Measurements from ENCODE around the gene LTA.
A peak's percentile ranks its signal among the peaks of the same experiment; 100 is the strongest.

The LTA gene

DNA sequence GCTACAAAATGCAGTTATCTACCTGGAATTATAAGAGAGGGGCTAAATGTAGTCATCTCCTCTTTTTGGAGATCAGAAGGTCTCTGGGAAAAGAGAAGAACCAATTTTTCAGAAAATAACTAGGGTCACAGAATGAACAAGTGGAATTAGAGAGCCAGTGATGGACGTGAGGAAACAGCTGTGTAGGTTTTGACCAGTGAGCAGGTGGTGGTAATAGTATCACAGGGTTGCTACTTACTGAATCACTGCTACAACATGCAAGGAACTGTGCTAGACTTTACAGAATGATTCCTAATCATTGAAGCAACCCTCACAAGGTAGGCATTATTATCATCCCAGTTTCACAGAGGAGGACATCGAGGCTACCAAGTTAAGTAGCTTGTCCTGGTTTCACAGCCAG, 27.4 kb upstream of the LTA start:
- 76% methylated on average over 2 of the region's 2 CpGs for WGBS
- no peaks in the 10 kb centered on the region for H3K9me3 ChIP-seq (ENCODE audit: control insufficient read depth, low read length)
- no peak overlapping the region for H3K4ac ChIP-seq (ENCODE audit: low read depth in 1 of 2, low read length in 2 of 2)

DNA sequence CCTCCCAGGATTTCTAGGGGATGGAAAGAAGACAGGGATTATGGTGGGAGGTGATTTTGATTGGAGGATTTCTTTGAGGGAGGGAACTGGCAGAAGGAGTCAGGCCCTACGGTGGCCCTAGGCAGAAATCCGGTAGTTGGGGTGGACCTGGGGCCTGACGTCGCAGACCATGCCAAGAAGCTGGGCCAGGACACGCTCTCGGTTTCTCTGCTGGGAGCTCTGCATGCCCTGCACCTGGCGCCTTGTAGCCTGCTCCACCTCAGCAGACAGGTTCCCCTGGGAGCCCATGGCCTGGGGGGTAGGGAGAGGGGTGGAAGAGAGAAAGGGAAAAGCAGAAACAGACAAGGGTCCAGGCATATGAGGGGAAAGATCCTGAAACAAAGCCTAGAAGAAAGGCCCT, 26.8 kb upstream of the LTA start:
- Histone ChIP-seq H3K18ac (ENCODE audit: low read depth in 1 of 2, low read length in 2 of 2) (no peak overlapping the region), H3K36me3 (ENCODE audit: control insufficient read depth in 1 of 2, insufficient read depth in 2 of 2, low read depth in 1 of 2, low read length in 2 of 2) (peaks cover 7 to 26% of the 10 kb centered on the region in 2 experiments), H3K4me1 (ENCODE audit: control insufficient read depth, insufficient read depth, low read depth, low read length) (peaks cover 18% of the 10 kb centered on the region), H3K27me3 (ENCODE audit: control insufficient read depth in 1 of 2, insufficient read depth in 1 of 2, low read length in 2 of 2) (no peaks in the 10 kb centered on the region), H4K91ac (ENCODE audit: low read length) (no peak overlapping the region), H3K9ac (ENCODE audit: low read length) (peak overlapping the region; percentile 95), H3K4ac (ENCODE audit: low read depth in 1 of 2, low read length in 2 of 2) (no peak overlapping the region), H3K9me3 (ENCODE audit: control insufficient read depth, low read length) (no peaks in the 10 kb centered on the region), H2BK5ac (ENCODE audit: low read depth, low read length, poor library complexity, severe bottlenecking) (no peak overlapping the region), H2AFZ (ENCODE audit: low read depth, low read length) (no peak overlapping the region), H3K79me1 (replicated peaks; ENCODE audit: low read length, poor library complexity, severe bottlenecking) (peaks cover 27% of the 10 kb centered on the region), H3K4me3 (ENCODE audit: insufficient read depth in 1 of 2, low read depth in 1 of 2, low read length in 2 of 2) (no peak overlapping the region), H3K23ac (ENCODE audit: low read length in 2 of 2) (no peak overlapping the region), H3K4me2 (ENCODE audit: low read length, poor library complexity, severe bottlenecking) (no peak overlapping the region), H4K8ac (ENCODE audit: low read length) (no peak overlapping the region), H3K14ac (ENCODE audit: low read length in 2 of 2) (no peak overlapping the region), H2BK120ac (ENCODE audit: low read depth, low read length) (no peak overlapping the region), H2AK5ac (ENCODE audit: low read length, severe bottlenecking) (no peak overlapping the region), H3K27ac (ENCODE audit: low read length, poor library complexity, severe bottlenecking) (no peak overlapping the region), H2BK12ac (ENCODE audit: low read length in 2 of 2) (no peak overlapping the region), H2BK15ac (ENCODE audit: low read depth, poor library complexity, severe bottlenecking) (no peak overlapping the region)
- 86% methylated on average over 6 of the region's 7 CpGs for WGBS
- no peak for DNase-seq

More for the DNA sequence above, 27.4 kb upstream of the LTA start:
- Histone ChIP-seq H3K14ac (ENCODE audit: low read length in 2 of 2) (no peak overlapping the region), H3K4me1 (ENCODE audit: control insufficient read depth, insufficient read depth, low read depth, low read length) (peaks cover 24% of the 10 kb centered on the region), H4K8ac (ENCODE audit: low read length) (no peak overlapping the region), H2BK120ac (ENCODE audit: low read depth, low read length) (no peak overlapping the region), H3K9ac (ENCODE audit: low read length) (peak overlapping the region; percentile 9), H3K27ac (ENCODE audit: low read length, poor library complexity, severe bottlenecking) (no peak overlapping the region), H3K18ac (ENCODE audit: low read depth in 1 of 2, low read length in 2 of 2) (no peak overlapping the region), H2AK5ac (ENCODE audit: low read length, severe bottlenecking) (no peak overlapping the region), H3K23ac (ENCODE audit: low read length in 2 of 2) (no peak overlapping the region), H2BK5ac (ENCODE audit: low read depth, low read length, poor library complexity, severe bottlenecking) (no peak overlapping the region), H3K79me1 (replicated peaks; ENCODE audit: low read length, poor library complexity, severe bottlenecking) (peaks cover 27% of the 10 kb centered on the region), H2AFZ (ENCODE audit: low read depth, low read length) (no peak overlapping the region), H3K4me3 (ENCODE audit: insufficient read depth in 1 of 2, low read depth in 1 of 2, low read length in 2 of 2) (no peak overlapping the region), H2BK12ac (ENCODE audit: low read length in 2 of 2) (no peak overlapping the region), H4K91ac (ENCODE audit: low read length) (no peak overlapping the region), H3K27me3 (ENCODE audit: control insufficient read depth in 1 of 2, insufficient read depth in 1 of 2, low read length in 2 of 2) (no peaks in the 10 kb centered on the region), H3K4me2 (ENCODE audit: low read length, poor library complexity, severe bottlenecking) (no peak overlapping the region), H2BK15ac (ENCODE audit: low read depth, poor library complexity, severe bottlenecking) (no peak overlapping the region), H3K36me3 (ENCODE audit: control insufficient read depth in 1 of 2, insufficient read depth in 2 of 2, low read depth in 1 of 2, low read length in 2 of 2) (peaks cover 9 to 26% of the 10 kb centered on the region in 2 experiments)
- DNase-seq, result no peak

DNA sequence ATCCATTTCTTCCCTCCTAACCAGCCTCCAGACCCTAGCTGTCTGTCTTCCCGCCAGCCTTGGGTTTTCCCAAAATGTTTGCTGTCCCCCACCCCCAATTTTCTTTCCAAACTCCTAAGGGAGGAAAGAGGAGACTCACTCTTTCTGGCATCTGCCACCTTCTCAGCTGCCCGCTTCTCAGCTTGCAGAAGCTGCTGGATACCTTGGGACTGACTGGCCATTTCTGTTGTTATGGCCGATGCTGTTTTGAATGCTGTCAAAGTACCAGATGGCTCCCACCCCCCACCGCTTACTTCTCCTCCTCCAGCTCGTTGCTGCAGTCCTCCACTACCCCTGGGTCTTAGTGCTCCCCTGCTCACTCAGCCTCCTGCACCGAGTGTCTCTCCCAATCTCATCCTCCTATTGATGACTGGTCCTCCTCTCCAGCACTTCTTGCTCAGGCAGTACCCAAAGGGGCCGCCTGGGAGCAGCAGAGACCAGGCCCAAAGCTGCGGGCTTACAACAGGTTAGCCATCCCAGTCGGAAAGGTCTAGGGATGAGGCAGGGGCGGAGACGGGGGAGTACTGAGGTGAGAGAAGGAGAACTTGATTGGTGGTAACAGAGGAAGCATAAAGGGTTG, 25.6 kb upstream of the LTA start, which contains the start of gene ATP6V1G2:
Gene ATP6V1G2, minus strand, starts transcription at position 270 of the 619 bp plus-strand sequence. Its CDS starts 49 bp downstream, at position 221.
- H4K91ac ChIP-seq (ENCODE audit: low read length), result peak within 1 kb of the TSS; percentile 4
- no peaks in the 10 kb centered on the region for H3K27me3 ChIP-seq (ENCODE audit: control insufficient read depth in 1 of 2, insufficient read depth in 1 of 2, low read length in 2 of 2)
- H3K4ac ChIP-seq (ENCODE audit: low read depth in 1 of 2, low read length in 2 of 2), result peak within 1 kb of the TSS in 1 of 2 experiments; percentile 56
- 7% methylated on average over 11 of the region's 11 CpGs for WGBS
- no peak within 1 kb of the TSS for H3K14ac ChIP-seq (ENCODE audit: low read length in 2 of 2)
- H2AK5ac ChIP-seq (ENCODE audit: low read length, severe bottlenecking), result peak within 1 kb of the TSS; percentile 41
- no peak within 1 kb of the TSS for H2BK5ac ChIP-seq (ENCODE audit: low read depth, low read length, poor library complexity, severe bottlenecking)
- no peak within 1 kb of the TSS for H2AFZ ChIP-seq (ENCODE audit: low read depth, low read length)
- H3K9ac ChIP-seq (ENCODE audit: low read length), result peak within 1 kb of the TSS; percentile 95
- no peak within 1 kb of the TSS for H2BK120ac ChIP-seq (ENCODE audit: low read depth, low read length)
- H3K4me2 ChIP-seq (ENCODE audit: low read length, poor library complexity, severe bottlenecking), result peak within 1 kb of the TSS; percentile 82
- H2BK12ac ChIP-seq (ENCODE audit: low read length in 2 of 2), result peak within 1 kb of the TSS; percentile 9 to 31
- H3K18ac ChIP-seq (ENCODE audit: low read depth in 1 of 2, low read length in 2 of 2), result peak within 1 kb of the TSS in 1 of 2 experiments; percentile 12
- no peak within 1 kb of the TSS for H3K23ac ChIP-seq (ENCODE audit: low read length in 2 of 2)
- peaks cover 16 to 34% of the 10 kb centered on the region in 2 experiments for H3K36me3 ChIP-seq (ENCODE audit: control insufficient read depth in 1 of 2, insufficient read depth in 2 of 2, low read depth in 1 of 2, low read length in 2 of 2)
- peak within 1 kb of the TSS; percentile 44 to 77 for H3K4me3 ChIP-seq (ENCODE audit: insufficient read depth in 1 of 2, low read depth in 1 of 2, low read length in 2 of 2)
- no peaks in the 10 kb centered on the region for H3K9me3 ChIP-seq (ENCODE audit: control insufficient read depth, low read length)
- peaks cover 17% of the 10 kb centered on the region for H3K4me1 ChIP-seq (ENCODE audit: control insufficient read depth, insufficient read depth, low read depth, low read length)
- H4K8ac ChIP-seq (ENCODE audit: low read length), result peak within 1 kb of the TSS; percentile 75
- H2BK15ac ChIP-seq (ENCODE audit: low read depth, poor library complexity, severe bottlenecking), result no peak within 1 kb of the TSS
- H3K27ac ChIP-seq (ENCODE audit: low read length, poor library complexity, severe bottlenecking), result peak within 1 kb of the TSS; percentile 75
- peaks cover 35% of the 10 kb centered on the region for H3K79me1 ChIP-seq (replicated peaks; ENCODE audit: low read length, poor library complexity, severe bottlenecking)
- DNase-seq, result peak; percentile 92

DNA sequence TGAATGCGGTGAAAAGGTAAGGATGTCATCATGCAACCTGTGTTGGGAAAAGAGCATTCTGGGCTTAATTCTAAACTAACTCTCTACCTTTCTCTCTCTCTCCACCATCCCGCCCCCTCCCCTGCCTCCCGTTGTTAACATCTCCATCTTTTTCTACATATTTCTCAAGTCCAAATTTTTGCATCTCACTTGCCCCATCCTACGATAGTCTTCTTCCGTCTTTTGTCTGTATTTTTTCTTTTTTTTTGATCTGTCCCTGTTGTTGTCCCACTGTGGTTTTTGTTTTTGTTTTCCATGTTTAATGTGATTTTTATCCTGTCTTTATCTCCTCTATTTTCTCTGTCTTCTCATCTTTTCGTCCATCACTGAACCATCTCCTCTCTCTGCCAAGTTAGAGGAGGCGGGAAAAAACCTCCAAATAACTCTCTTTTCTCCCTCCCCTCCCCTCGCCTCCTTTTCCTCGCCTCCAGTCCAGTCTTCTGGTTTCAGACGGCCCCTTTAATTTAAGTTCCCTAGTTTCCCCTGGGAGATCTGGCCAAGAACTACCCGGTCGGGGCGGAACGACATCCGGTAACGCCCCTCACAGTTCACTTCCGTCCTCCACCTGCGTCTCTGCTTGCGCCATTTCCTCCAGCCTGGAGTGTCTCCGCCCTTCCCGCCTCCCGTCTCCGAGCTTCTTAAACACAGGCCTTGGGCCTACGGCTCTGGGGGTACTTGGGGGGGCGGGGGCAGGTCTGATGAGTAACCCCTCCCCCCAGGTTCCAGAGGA, 24.9 kb upstream of the LTA start, which contains the start of gene NFKBIL1:
Gene NFKBIL1, plus strand, starts transcription at position 651 of the 769 bp plus-strand sequence. Its CDS starts 87 bp downstream, at position 738.
- under 1% methylated on average over 17 of the region's 25 CpGs for WGBS
- DNase-seq, result peak; percentile 98
- H3K27ac ChIP-seq (ENCODE audit: low read length, poor library complexity, severe bottlenecking), result peak within 1 kb of the TSS; percentile 75

More for the DNA sequence above, 24.9 kb upstream of the LTA start, which contains the start of gene NFKBIL1:
- Histone ChIP-seq H4K8ac (ENCODE audit: low read length) (peak within 1 kb of the TSS; percentile 98), H2AFZ (ENCODE audit: low read depth, low read length) (no peak within 1 kb of the TSS), H3K9me3 (ENCODE audit: control insufficient read depth, low read length) (no peaks in the 10 kb centered on the region), H3K36me3 (ENCODE audit: control insufficient read depth in 1 of 2, insufficient read depth in 2 of 2, low read depth in 1 of 2, low read length in 2 of 2) (peaks cover 21 to 34% of the 10 kb centered on the region in 2 experiments), H3K4me3 (ENCODE audit: insufficient read depth in 1 of 2, low read depth in 1 of 2, low read length in 2 of 2) (peak within 1 kb of the TSS; percentile 44 to 77), H2BK12ac (ENCODE audit: low read length in 2 of 2) (peak within 1 kb of the TSS; percentile 57 to 75), H3K14ac (ENCODE audit: low read length in 2 of 2) (no peak within 1 kb of the TSS), H2BK15ac (ENCODE audit: low read depth, poor library complexity, severe bottlenecking) (peak within 1 kb of the TSS; percentile 60), H3K9ac (ENCODE audit: low read length) (peak within 1 kb of the TSS; percentile 95), H3K4me2 (ENCODE audit: low read length, poor library complexity, severe bottlenecking) (peak within 1 kb of the TSS; percentile 82), H3K4me1 (ENCODE audit: control insufficient read depth, insufficient read depth, low read depth, low read length) (peaks cover 17% of the 10 kb centered on the region), H2BK5ac (ENCODE audit: low read depth, low read length, poor library complexity, severe bottlenecking) (no peak within 1 kb of the TSS), H4K91ac (ENCODE audit: low read length) (peak within 1 kb of the TSS; percentile 96), H2BK120ac (ENCODE audit: low read depth, low read length) (peak within 1 kb of the TSS; percentile 52), H2AK5ac (ENCODE audit: low read length, severe bottlenecking) (peak within 1 kb of the TSS; percentile 54), H3K27me3 (ENCODE audit: control insufficient read depth in 1 of 2, insufficient read depth in 1 of 2, low read length in 2 of 2) (no peaks in the 10 kb centered on the region), H3K18ac (ENCODE audit: low read depth in 1 of 2, low read length in 2 of 2) (peak within 1 kb of the TSS; percentile 52 to 55), H3K4ac (ENCODE audit: low read depth in 1 of 2, low read length in 2 of 2) (peak within 1 kb of the TSS; percentile 5 to 92), H3K79me1 (replicated peaks; ENCODE audit: low read length, poor library complexity, severe bottlenecking) (peaks cover 35% of the 10 kb centered on the region), H3K23ac (ENCODE audit: low read length in 2 of 2) (no peak within 1 kb of the TSS)
